HG03060 (cell line): ENCODE data around the gene PTDSS2.

Experiments
- ATAC-seq: cut with Tn5 transposase; IDR thresholded peaks from one replicate; pipeline ENCODE4 v1.9.1; 2021; ENCODE audit warnings: low read depth, moderate number of reproducible peaks; ENCODE audit not compliant: unreplicated experiment

Gene PTDSS2

DNA sequence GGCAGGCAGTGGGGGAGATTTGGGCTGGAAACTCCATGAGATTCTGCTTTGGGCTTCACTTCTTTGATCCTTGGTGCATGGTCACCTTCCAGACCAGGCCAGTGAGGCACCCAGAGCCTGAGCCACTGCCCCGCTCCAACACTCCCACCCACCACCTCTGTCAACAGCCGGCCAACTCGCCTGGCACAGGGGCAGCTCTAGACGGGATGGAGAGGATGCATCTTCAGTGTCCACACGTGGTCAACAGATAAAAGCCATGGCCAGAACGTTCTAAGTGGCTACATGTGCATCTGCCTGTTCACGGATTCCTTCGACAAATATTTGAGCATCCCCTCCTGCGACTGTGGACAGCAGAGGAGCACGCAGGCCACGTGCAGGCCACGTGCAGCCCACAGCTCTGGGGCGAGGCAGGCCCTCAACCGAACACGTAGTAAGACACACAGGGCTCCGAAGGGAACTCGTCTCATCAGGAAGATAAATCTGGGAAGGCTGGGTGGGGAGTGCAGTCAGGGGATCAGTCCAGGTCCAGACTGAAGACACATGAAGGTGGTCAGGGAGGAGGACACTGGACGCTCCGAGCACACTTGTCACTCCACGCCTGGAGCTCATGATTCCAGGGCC is 88.5 kb downstream of the PTDSS2 start:
- no peak for ATAC-seq

- ATAC-seq = no peak
These were observed 89.9 kb downstream of the PTDSS2 start for GRCh38 chr11:539971-540481.
